ENCODE measurements around the gene FAM9B.

DNA sequence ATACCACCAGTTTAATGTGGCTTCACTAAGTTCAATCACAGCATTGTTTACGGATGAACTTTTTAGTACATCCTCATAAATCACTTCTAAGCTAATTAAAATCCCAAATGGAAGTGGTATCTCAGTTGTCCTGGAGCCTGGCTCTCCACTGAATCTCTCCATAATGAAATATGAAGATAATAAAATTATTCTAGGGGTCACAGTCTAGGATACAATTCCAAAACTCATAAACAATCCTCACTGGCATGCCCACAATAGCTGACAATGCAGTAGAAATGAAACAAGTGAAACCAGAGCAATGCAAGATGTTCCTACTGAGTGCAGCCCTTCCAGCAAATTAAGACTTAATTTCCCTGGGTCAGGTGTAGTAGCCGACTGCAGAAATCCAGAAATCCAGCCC is 47.3 kb upstream of the FAM9B start:
- TF ChIP-seq CTCF (conservative IDR thresholded peaks at IDR 0.05; ENCODE audit: low read depth, low read length) (no peak), EZH2 (IDR thresholded peaks at IDR 0.05; ENCODE audit: low read length, unreplicated experiment) (no peak)
